Measurements from ENCODE around the gene CAMTA1.
A peak's percentile ranks its signal among the peaks of the same experiment; 100 is the strongest.

The CAMTA1 gene

GRCh38 chr1:7557301-7557891, 772.1 kb downstream of the CAMTA1 start:
- no peak for DNase-seq (ENCODE audit: low spot score)

DNA sequence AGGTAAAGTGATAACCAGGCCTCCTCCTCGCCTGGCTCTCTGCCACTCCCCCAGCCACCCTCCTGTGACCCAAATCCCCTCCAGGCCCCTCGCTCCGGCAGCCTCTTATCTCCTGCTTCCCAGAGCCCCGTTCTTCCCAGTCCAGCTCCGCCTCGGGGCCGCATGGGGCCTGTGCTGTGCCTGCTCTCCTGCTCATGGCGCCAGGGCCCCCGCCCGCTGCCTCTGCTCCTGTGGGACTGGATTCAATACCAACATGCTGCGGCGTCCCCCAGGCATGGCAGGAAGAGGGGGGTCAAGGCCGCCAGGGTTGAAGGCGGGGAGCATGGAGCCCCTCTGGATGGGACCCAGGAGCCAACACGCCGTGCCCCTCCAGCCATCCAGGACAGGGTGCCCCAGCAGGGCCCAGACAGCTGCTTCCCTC, 772.8 kb downstream of the CAMTA1 start:
- DNase-seq (ENCODE audit: low spot score): no peak

- DNase-seq (ENCODE audit: low spot score): no peak
These were observed 773.2 kb downstream of the CAMTA1 start for GRCh38 chr1:7558481-7558880.

DNA sequence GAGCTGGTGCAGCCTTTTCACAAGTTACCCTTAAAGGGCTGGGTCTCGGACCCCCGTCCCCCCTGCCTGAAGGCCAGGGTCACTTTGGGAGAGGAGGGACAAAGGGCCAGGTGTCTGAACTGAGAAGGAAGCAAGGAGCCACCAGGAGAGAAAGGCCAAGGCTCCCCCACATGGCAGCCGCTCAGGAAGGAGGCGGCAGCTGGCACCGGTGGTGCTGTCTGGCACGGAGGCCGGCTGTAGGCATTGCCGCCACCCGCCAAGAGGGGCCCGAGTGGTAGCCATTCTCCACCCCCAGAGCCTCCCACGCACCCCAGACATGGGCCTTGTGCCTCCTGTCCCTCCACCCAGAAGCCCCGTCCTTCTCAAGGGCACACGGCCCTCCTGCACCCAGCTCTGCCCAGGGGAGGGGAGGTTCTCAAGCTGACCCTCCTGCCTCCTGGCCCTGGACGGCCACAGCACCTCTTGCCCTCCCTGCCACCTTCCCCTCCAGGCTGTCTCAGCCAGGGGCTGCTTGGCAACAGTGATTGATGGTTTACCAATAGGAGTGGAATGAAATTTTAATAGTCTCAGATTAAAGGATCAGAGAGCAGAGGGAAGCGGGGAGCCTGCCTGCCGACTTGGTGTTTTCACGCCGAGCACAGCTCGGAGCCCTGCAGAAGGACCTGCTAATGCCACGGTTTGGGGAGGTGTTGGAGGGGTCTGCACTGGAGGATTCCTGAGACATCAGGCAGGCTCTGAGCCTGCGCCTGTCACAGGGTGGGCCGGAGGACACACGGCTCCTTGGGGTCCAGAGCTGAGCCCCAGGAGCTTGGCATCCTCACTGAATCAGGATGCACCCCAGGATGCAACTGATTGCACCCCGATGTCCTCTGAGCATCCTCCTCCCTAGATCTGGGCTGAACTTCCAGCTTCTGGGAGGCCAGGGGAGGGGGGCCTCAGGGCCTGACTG, 773.9 kb downstream of the CAMTA1 start:
- no peak for DNase-seq (ENCODE audit: low spot score)

GRCh38 chr1:7560128-7560527, 774.9 kb downstream of the CAMTA1 start:
- DNase-seq (ENCODE audit: low spot score): no peak

GRCh38 chr1:7560601-7561181, 775.4 kb downstream of the CAMTA1 start:
- no peak for DNase-seq (ENCODE audit: low spot score)

GRCh38 chr1:7561331-7561921, 776.2 kb downstream of the CAMTA1 start:
- DNase-seq (ENCODE audit: low spot score): peak; percentile 31

- DNase-seq (ENCODE audit: low spot score): no peak
These were observed 776.9 kb downstream of the CAMTA1 start for GRCh38 chr1:7561936-7562728.

DNA sequence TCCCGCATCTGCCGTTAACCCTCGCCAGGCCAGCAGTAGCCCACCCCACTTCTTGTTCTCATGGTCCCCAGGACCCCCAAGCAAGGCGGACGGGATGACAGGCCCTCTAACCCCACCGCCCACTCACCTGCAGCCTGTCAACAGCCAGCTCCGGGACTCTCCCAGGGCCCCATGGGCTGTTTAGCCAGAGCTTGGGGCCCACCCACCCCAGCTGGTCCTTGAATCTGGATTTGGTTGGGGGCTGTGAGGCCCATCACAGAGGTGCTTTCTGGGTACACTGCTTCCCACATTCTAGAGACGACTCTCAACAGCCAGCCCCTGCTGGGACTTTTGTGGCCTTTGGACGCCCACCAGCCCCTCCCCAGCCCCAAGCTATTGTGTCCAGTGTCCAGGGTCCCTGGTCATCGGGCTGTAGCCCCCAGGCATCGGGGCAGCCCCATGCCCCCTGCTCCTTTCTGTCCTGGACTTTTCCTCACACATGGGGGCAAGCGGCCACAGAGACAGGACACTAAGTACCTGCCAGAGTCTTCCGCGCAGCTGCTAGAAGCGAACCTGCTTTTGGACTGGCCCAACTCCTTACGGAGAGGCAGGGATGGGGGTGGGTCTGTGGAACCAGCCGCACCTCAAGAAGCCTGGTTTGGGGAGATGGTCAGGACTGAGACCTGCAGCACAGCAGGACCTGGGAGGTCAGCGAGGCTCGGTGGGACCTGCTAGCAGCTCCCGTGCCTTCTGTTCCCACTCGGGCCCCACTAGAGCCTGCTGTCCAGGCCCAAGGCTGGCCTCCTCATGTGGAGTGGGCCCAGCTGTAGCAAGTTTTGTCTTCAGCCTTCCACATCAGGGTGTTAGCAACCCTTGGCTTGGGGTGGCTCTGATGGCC, 777.7 kb downstream of the CAMTA1 start:
- no peak for DNase-seq (ENCODE audit: low spot score)

DNA sequence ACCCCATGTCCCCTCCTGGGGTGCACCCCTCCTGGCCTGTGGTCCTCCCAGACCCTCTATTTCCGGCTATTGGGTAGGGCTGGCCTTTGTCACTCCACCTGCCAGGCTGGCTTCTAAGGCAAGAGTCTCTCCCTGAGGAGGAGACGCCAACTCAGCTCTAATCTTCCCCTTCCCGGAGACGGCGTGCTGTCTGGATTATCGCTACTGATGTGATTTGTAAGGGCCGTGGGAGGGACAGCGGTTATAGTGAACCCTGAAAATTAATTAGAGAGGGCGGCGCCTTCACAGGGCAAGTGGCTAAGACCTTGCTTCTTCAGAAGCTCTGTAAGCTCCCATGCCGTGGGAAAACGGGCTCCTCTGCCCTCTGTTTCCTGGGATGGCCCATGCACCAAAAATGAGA, 778.9 kb downstream of the CAMTA1 start:
- no peak for DNase-seq (ENCODE audit: low spot score)

DNA sequence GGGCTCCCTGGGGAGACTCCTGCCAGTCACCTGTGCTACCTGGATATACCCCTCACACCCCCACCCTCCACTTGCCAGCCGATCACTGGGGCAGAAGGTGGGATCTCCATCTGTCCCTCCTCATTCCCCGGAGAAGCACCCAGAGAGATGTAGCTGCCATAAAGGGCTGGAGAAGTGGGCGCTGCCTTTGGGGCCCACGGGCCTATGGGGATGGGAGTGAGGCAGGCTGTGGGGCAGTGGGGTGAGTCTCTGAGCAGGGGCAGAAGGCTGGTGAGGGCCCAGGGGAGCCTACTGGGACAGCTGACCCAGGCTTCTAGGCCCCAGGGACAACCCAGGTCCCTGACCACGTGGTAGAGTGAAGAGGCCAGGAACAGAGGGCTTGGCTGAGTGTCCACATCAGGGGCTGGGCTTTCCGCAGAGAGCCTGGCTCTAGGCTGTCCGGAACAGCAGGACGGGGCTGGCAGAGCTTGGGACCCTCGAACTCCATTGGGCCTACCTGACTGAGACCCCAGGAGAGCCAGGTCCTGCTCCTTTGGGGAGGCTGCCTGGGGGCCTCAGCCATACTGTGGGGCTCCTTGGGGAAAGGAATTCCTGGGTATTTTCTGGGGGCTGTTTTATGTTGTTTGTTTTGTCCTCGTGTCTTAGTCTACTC, 780.0 kb downstream of the CAMTA1 start:
- DNase-seq (ENCODE audit: low spot score): no peak

- DNase-seq (ENCODE audit: low spot score): no peak
These were observed 781.4 kb downstream of the CAMTA1 start for GRCh38 chr1:7566417-7567375.

GRCh38 chr1:7567376-7567775, 782.1 kb downstream of the CAMTA1 start:
- DNase-seq (ENCODE audit: low spot score): no peak

GRCh38 chr1:7568053-7568452, 782.8 kb downstream of the CAMTA1 start:
- no peak for DNase-seq (ENCODE audit: low spot score)

- no peak for DNase-seq (ENCODE audit: low spot score)
These were observed 783.8 kb downstream of the CAMTA1 start for GRCh38 chr1:7568901-7569524.

DNA sequence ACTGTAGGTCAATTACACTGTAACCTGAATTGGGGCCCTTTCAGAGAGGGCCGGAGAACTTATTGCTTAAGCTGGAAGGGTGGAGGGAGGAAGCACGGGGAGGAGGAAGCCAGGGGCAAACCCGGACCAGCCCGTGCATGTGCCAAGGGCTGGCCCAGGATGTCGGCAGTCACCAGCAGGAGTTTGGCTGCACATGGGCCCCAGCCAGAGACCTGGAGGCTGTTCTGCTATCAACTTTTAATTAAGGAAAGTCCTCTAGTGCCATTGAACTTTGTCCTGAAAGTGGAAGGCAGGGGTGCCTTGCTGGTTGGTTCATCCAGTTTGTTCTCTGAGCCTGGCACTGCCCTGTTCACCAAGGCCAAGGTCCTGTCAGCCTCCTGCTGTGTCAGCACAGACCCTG, 785.1 kb downstream of the CAMTA1 start:
- DNase-seq (ENCODE audit: low spot score): no peak

- no peak for DNase-seq (ENCODE audit: low spot score)
These were observed 787.4 kb downstream of the CAMTA1 start for GRCh38 chr1:7572654-7573152.

- no peak for DNase-seq (ENCODE audit: low spot score)
These were observed 788.2 kb downstream of the CAMTA1 start for GRCh38 chr1:7573481-7573880.

Data from COLO829 (cell line).